Adipose tissue (tissue), 3 donors: Measurements from ENCODE around the gene CACNA1C. TPM values are rescaled to one million over a fixed set of nuclear protein-coding genes. Genes with fewer than 3 reads are reported as not detected.
"Not testable (repeated sequence)": the region's sequence is repeated elsewhere in the genome, so short reads cannot be mapped to it uniquely, and the experiment has no call there.

ENCODE experiments used
- H3K27ac ChIP-seq: one replicate; pipeline ENCODE4 v1.5.1; 2013; ENCODE audit warnings: low read depth, low read length
- WGBS, 3 donors: extraction: QIAGEN DNeasy Blood & Tissue Kit; methylation state at CpG; one replicate each; pipeline ENCODE4 v1.1.7; 2013; 5-methylcytosine and 5-hydroxymethylcytosine counted together
- polyA plus RNA-seq, 3 donors: library from polyadenylated mRNA; stranded (reverse); fragments of 200-250 nt; gene quantifications; one replicate each; pipeline ENCODE4 v1.2.3, GENCODE V29; 2013
- donor health status: healthy with polysubstance abuse.
- donor health status: Bipolar disorder and iron deficiency.
- donor health status: healthy.

CACNA1C gene
- polyA plus RNA-seq, 3 donors, result 0.72 to 8.1 (median 1.4) TPM

- WGBS, 3 donors, result 62 to 95% (median 68%) methylated on average over 1 of the region's 1 CpG
- H3K27ac ChIP-seq, result no peak overlapping the region
These were observed 682.6 kb downstream of the CACNA1C start for GRCh38 chr12:2735432-2735831.

GRCh38 chr12:2737656-2738241, 685.0 kb downstream of the CACNA1C start:
- H3K27ac ChIP-seq, result no peak overlapping the region

GRCh38 chr12:2739069-2739468, 686.3 kb downstream of the CACNA1C start:
- 61 to 85% (median 84%) methylated on average over 11 of the region's 11 CpGs for WGBS, 3 donors
- no peak overlapping the region for H3K27ac ChIP-seq

More at GRCh38 chr12:2737656-2738241, 685.0 kb downstream of the CACNA1C start:
- 62 to 78% (median 73%) methylated on average over 11 of the region's 11 CpGs for WGBS, 3 donors

DNA sequence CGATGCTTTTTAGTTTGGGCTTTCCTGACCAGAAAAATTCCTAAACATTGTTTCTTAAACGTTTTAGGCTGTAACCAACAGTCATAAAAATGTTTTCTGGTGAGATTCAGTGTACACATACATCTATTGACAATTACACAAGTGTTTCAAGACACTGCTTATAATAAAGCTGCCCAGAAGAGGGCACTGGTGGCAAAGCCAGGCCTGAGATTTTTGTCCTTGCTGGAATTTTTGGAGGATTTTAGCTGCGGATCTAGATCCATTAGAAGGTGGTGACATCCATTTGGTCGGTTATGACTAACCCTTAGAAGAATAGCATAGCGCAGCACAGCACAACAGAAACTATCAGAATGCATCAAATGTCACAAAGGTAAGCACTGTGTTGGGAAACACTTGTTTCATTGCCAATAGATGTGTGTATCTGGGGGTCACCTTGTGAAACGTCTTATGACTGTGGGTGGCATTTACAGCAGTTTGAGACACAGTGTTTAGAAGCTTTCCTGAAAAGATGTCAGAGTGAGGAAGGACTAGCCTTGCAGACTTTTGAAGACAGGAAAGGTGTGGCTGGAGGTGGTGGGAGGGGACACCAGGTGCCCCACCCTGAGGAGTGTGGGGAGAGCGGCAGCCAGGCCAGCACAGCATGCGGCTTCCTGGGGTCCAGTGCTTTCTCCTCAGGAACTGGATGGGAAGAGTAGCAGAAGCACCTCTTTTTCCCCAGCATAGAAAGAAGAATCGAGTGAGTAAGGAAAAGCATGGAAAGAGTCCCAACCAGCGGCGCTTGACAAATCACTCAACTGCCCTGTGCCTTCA, 687.2 kb downstream of the CACNA1C start:
- H3K27ac ChIP-seq, result no peak overlapping the region
- 46 to 57% (median 47%) methylated on average over 11 of the region's 11 CpGs for WGBS, 3 donors

DNA sequence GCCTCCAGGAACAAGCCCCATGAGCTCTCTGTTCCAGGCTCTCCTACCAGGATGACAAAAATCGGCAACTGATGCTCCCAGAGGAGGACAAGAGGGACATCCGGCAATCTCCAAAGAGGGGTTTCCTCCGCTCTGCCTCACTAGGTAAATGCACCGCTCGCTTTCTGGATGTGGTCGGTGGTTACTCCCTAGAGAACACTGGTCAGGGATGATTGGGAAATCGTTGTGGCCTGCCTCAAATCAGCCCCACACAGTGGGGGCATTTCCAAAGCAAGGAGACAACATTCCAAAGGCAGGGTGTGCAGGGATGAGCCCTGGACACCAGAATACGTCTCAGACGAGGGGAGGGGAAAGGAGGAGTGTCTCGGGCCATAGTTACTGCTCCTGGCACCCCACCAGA, 689.2 kb downstream of the CACNA1C start:
- WGBS, 3 donors, result 63 to 69% (median 66%) methylated on average over 10 of the region's 10 CpGs
- H3K27ac ChIP-seq, result not testable (repeated sequence)

- 83 to 97% (median 88%) methylated on average over 6 of the region's 6 CpGs for WGBS, 3 donors
These were observed 690.7 kb downstream of the CACNA1C start for GRCh38 chr12:2743478-2743877.

GRCh38 chr12:2745655-2746054, 692.9 kb downstream of the CACNA1C start:
- WGBS, 3 donors, result 39 to 68% (median 46%) methylated on average over 2 of the region's 2 CpGs
- H3K27ac ChIP-seq, result no peak overlapping the region

More at GRCh38 chr12:2743478-2743877, 690.7 kb downstream of the CACNA1C start:
- no peak overlapping the region for H3K27ac ChIP-seq

Other genes starting within 250 kb of the CACNA1C start
- not detected for gene LRTM2, start 232.4 kb upstream of the CACNA1C start, polyA plus RNA-seq
- gene CACNA2D4, start 134.3 kb upstream of the CACNA1C start, polyA plus RNA-seq, result 1 to 10 TPM; 2.0 to 5.8 (median 2.1) TPM
- gene DCP1B, start 48.5 kb upstream of the CACNA1C start, polyA plus RNA-seq, result 1 to 10 TPM; 4.9 to 8.0 (median 5.8) TPM